Measurements from ENCODE around the gene TFR2. TPM values are rescaled to one million over a fixed set of nuclear protein-coding genes. Genes with fewer than 3 reads are reported as not detected.

The TFR2 gene
- total and polyA plus RNA-seq, 9 of the 15 experiments (the other 6 are each of a cell fraction or from before 2014, with no cell fraction given) = 3.8 to 123 (median 51.1) TPM

DNA sequence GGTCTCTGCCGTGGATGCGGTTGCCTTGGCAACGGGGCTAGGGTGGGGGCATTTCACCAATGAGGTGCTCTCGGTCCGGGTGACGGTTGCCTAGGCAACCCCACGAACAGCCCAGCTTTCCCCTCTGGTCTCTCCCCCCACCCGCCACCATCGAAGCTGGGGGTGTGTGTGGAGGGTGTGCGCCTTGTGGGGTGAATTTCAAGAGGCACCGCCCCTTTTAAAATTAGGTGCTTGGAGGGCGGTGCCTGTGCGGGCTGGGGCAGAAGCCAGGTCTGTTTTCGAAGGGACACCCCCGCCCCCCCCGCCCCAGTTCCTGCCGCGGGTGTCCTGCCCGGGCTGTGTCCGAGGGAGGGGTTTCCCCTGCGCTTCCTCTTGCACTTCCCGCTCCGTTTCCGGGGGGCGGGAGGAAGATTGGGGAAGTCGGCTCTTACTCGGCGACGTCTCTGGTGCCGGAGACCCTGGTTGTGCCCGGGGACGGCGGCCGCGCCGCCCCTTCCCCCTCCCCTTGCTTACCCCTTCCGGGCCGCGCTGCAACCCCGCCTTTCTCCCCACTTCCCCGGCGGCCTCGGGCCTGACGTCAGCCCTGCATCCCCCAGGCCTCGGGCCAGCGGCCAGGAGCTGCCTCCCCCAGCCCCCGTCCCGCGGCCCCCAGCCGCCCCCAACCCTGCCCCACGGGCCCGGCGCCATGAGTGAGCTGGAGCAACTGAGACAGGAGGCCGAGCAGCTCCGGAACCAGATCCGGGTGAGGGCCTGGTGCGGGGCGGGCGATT lies 34.4 kb upstream of the TFR2 start (continued):
- TF ChIP-seq ZNF507 (tag; conservative IDR thresholded peaks at IDR 0.05) = no peak
- TF ChIP-seq, protein P1, sequence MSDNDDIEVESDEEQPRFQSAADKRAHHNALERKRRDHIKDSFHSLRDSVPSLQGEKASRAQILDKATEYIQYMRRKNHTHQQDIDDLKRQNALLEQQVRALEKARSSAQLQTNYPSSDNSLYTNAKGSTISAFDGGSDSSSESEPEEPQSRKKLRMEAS (CRISPR knock-in tag; IDR thresholded peaks at IDR 0.05) = no peak
- no peak for TF ChIP-seq FOXJ3 (CRISPR knock-in tag; IDR thresholded peaks at IDR 0.05)
- TF ChIP-seq JUND (IDR thresholded peaks at IDR 0.05; ENCODE audit: borderline replicate concordance, low read depth, low read length) = no peak
- no peak; the same call in 2 of the 3 replicates for TF ChIP-seq JUND (tag; IDR thresholded peaks at IDR 0.05; ENCODE audit: borderline replicate concordance, low read depth, low read length)
- no peak for TF ChIP-seq RAD51 (IDR thresholded peaks at IDR 0.05; ENCODE audit: borderline replicate concordance, low read depth)
- peak; percentile 43 for TF ChIP-seq HMGN3 (IDR thresholded peaks at IDR 0.05; ENCODE audit: borderline replicate concordance, extremely low read depth, insufficient read length, low read depth, low read length)
- TF ChIP-seq HDAC2 (IDR thresholded peaks at IDR 0.05) = no peak
- TF ChIP-seq, protein P2, sequence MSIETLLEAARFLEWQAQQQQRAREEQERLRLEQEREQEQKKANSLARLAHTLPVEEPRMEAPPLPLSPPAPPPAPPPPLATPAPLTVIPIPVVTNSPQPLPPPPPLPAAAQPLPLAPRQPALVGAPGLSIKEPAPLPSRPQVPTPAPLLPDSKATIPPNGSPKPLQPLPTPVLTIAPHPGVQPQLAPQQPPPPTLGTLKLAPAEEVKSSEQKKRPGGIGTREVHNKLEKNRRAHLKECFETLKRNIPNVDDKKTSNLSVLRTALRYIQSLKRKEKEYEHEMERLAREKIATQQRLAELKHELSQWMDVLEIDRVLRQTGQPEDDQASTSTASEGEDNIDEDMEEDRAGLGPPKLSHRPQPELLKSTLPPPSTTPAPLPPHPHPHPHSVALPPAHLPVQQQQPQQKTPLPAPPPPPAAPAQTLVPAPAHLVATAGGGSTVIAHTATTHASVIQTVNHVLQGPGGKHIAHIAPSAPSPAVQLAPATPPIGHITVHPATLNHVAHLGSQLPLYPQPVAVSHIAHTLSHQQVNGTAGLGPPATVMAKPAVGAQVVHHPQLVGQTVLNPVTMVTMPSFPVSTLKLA (conservative IDR thresholded peaks at IDR 0.05) = peak; percentile 15 to 60; a peak in 2 of 4 replicates
- TF ChIP-seq SMAD1 (IDR thresholded peaks at IDR 0.05; ENCODE audit: low read depth, low read length, partially characterized antibody) = no peak
- no peak; the same call in 1 of the 2 replicates for TF ChIP-seq RB1 (IDR thresholded peaks at IDR 0.05; ENCODE audit: low read depth)
- TF ChIP-seq FOXM1 (IDR thresholded peaks at IDR 0.05; ENCODE audit: low read depth) = peak; percentile 50
- no peak for TF ChIP-seq FOXM1 (CRISPR knock-in tag; IDR thresholded peaks at IDR 0.05; ENCODE audit: low read depth)
- TF ChIP-seq POLR2G (IDR thresholded peaks at IDR 0.05; ENCODE audit: low read depth, low read length) = peak; percentile 59; the same call in 1 of the 2 replicates
- TF ChIP-seq MCM7 (IDR thresholded peaks at IDR 0.05) = no peak
- peak; percentile 68 for TF ChIP-seq EGR1 (conservative IDR thresholded peaks at IDR 0.05)
- TF ChIP-seq, protein P3, sequence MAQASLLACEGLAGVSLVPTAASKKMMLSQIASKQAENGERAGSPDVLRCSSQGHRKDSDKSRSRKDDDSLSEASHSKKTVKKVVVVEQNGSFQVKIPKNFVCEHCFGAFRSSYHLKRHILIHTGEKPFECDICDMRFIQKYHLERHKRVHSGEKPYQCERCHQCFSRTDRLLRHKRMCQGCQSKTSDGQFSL (CRISPR knock-in tag; IDR thresholded peaks at IDR 0.05) = peak; percentile 56; the same call in 1 of the 2 replicates
- TF ChIP-seq, protein P3 (tag; IDR thresholded peaks at IDR 0.05) = peak in 1 of 2 experiments; percentile 68; a peak in 1 of 4 replicates
- TF ChIP-seq ZNF518B (CRISPR knock-in tag; IDR thresholded peaks at IDR 0.05) = no peak
- no peak for TF ChIP-seq ZNF146 (CRISPR knock-in tag; IDR thresholded peaks at IDR 0.05; ENCODE audit: unreplicated experiment)
- TF ChIP-seq CREM (IDR thresholded peaks at IDR 0.05; ENCODE audit: low read depth) = peak; percentile 55; the same call in 1 of the 2 replicates
- no peak for TF ChIP-seq HNRNPL (IDR thresholded peaks at IDR 0.05; ENCODE audit: low read depth, low read length)
- TF ChIP-seq TBP (optimal IDR thresholded peaks at IDR 0.05; ENCODE audit: low read depth, low read length) = peak; percentile 55

Measured in K562 (cell line).